Measurements from ENCODE around the gene RPS19. TPM values are rescaled to one million over a fixed set of nuclear protein-coding genes. Genes with fewer than 3 reads are reported as not detected.

Gene RPS19
- total RNA-seq, 1 experiment from 2014 or later = 1,830 TPM

DNA sequence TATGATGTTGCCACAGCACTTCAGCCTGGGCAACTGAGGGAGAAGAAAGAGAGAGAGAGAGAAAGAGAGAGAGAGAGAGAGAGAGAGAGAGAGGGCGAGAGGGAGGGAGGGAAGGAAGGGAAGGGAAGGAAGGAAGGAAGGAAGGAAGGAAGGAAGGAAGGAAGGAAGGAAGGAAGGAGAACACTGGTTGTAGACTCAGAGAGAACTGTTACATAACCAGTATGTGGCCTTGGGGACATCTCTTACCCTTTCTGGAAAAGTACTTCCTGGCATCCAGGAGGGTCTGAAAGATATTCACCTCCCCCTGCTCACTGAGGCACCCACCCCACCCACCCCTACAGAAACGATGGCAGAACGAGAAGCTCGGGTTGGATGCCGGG is 20.3 kb downstream of the RPS19 start:
- Histone ChIP-seq H3K9me3 (ENCODE audit: low read length) (no peaks in the 10 kb centered on the region), H3F3A (ENCODE audit: low read length, unreplicated experiment) (no peaks in the 10 kb centered on the region), H3K9ac (ENCODE audit: low read length) (no peak overlapping the region), H3K79me2 (ENCODE audit: low read length) (peaks cover 18% of the 10 kb centered on the region), H3K36me3 (ENCODE audit: low read depth, low read length) (no peaks in the 10 kb centered on the region), H3K4me2 (ENCODE audit: low read length) (no peak overlapping the region), H2AFZ (ENCODE audit: low read length) (no peak overlapping the region), H4K20me1 (ENCODE audit: low read length) (no peaks in the 10 kb centered on the region), H3K9me2 (replicated peaks; ENCODE audit: low read length) (no peaks in the 10 kb centered on the region), H3K4me1 (ENCODE audit: insufficient read depth, low read length) (peaks cover 12% of the 10 kb centered on the region; the same call in 1 of the 2 replicates), H3K27me3 (ENCODE audit: low read length) (no peaks in the 10 kb centered on the region), H3K4me3 (ENCODE audit: low read length) (no peak overlapping the region), H3K27ac (ENCODE audit: low read length) (no peak overlapping the region)
- ChIA-PET CTCF (no interaction called here), POLR2A (ENCODE audit: unreplicated experiment) (no interaction called here)
- DNase-seq = no peak
- intact Hi-C loops (cut with micrococcal nuclease) = no loop called here
- ATAC-seq = no peak
- BruUV-seq (replicated peaks) = no TSS peak
- TF ChIP-seq EZH2phosphoT487 (IDR thresholded peaks at IDR 0.05; ENCODE audit: borderline replicate concordance, low read length) (no peak), EZH2 (IDR thresholded peaks at IDR 0.05; ENCODE audit: low read length, unreplicated experiment) (no peak)
- TF ChIP-seq, protein P1, sequence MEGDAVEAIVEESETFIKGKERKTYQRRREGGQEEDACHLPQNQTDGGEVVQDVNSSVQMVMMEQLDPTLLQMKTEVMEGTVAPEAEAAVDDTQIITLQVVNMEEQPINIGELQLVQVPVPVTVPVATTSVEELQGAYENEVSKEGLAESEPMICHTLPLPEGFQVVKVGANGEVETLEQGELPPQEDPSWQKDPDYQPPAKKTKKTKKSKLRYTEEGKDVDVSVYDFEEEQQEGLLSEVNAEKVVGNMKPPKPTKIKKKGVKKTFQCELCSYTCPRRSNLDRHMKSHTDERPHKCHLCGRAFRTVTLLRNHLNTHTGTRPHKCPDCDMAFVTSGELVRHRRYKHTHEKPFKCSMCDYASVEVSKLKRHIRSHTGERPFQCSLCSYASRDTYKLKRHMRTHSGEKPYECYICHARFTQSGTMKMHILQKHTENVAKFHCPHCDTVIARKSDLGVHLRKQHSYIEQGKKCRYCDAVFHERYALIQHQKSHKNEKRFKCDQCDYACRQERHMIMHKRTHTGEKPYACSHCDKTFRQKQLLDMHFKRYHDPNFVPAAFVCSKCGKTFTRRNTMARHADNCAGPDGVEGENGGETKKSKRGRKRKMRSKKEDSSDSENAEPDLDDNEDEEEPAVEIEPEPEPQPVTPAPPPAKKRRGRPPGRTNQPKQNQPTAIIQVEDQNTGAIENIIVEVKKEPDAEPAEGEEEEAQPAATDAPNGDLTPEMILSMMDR (conservative IDR thresholded peaks at IDR 0.05; ENCODE audit: low read depth, low read length) = no peak

DNA sequence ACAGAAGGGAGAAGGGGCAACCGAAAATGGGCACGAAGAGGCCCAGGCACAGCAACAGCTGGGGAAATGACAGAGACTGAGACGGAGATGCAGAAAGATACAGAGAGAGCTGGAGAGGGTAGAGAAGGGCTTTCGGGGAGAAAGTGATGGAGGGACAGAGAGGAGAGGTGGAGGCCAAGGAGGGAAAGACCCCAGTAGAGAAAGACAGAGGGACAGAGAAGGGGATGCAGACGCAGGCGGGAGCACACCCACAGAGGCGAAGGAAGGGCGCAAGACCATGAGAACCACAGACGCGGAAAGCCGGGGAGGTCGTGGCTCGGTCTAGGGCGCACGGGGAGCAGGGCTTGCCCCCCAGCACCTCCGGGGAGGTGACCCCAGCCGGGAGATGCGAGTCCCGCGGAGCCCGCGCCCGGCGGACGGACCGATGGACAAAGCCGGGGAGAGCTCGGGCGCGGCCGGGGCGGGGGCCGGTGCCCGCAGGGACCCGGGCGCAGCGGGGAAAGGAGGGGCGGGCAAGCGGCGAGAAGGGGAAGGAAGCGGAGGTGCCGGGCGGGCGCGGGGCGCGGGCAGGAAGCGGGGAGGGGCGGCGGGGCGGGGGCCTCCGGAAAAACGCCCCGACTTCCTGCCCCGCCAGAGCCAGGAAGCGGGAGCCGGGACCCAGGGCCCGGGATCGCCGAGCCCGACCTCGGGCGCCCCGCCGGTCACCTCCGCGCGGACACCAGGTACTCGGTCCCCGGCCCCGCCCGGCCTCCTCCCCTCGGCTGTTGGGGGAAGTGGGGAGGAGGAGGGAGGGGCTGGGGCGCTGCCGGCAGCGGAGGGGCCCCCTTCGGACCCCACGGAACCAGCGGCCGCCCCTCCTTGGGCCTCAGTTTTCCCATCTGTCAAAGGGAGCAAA is 22.8 kb downstream of the RPS19 start, which contains the start of gene ARHGEF1:
ARHGEF1 (plus strand) TSS at position 617 of the 895 bp plus-strand sequence. CDS start 4,899 bp downstream, outside the sequence.
- Histone ChIP-seq H3K79me2 (ENCODE audit: low read length) (peaks cover 38% of the 10 kb centered on the region), H3K27ac (ENCODE audit: low read length) (peak within 1 kb of the TSS; percentile 25), H3K4me3 (ENCODE audit: low read length) (peak within 1 kb of the TSS; percentile 98), H3K9me3 (ENCODE audit: low read length) (no peaks in the 10 kb centered on the region), H3K27me3 (ENCODE audit: low read length) (no peaks in the 10 kb centered on the region), H3K9ac (ENCODE audit: low read length) (peak within 1 kb of the TSS; percentile 88), H4K20me1 (ENCODE audit: low read length) (no peaks in the 10 kb centered on the region), H3K9me2 (replicated peaks; ENCODE audit: low read length) (no peaks in the 10 kb centered on the region), H3K4me1 (ENCODE audit: insufficient read depth, low read length) (peaks cover 26% of the 10 kb centered on the region), H3F3A (ENCODE audit: low read length, unreplicated experiment) (no peaks in the 10 kb centered on the region), H3K4me2 (ENCODE audit: low read length) (peak within 1 kb of the TSS; percentile 98), H3K36me3 (ENCODE audit: low read depth, low read length) (no peaks in the 10 kb centered on the region), H2AFZ (ENCODE audit: low read length) (peak within 1 kb of the TSS; percentile 80)
- intact Hi-C loops (cut with micrococcal nuclease) = no loop called here
- TF ChIP-seq EZH2 (IDR thresholded peaks at IDR 0.05; ENCODE audit: low read length, unreplicated experiment) (no peak), EZH2phosphoT487 (IDR thresholded peaks at IDR 0.05; ENCODE audit: borderline replicate concordance, low read length) (no peak)
- TF ChIP-seq, protein P1 (conservative IDR thresholded peaks at IDR 0.05; ENCODE audit: low read depth, low read length) = no peak
- no TSS peak for BruUV-seq (replicated peaks)
- DNase-seq (peak; percentile 35), ATAC-seq (peak; percentile 5; the same call in 1 of the 2 replicates)
- ChIA-PET POLR2A (ENCODE audit: unreplicated experiment) (interaction anchor here (0.6 kb wide), 1 partner anchor 105 kb away, joined by 5 read pairs; no protein-coding TSS in a partner anchor), CTCF (no interaction called here)

DNA sequence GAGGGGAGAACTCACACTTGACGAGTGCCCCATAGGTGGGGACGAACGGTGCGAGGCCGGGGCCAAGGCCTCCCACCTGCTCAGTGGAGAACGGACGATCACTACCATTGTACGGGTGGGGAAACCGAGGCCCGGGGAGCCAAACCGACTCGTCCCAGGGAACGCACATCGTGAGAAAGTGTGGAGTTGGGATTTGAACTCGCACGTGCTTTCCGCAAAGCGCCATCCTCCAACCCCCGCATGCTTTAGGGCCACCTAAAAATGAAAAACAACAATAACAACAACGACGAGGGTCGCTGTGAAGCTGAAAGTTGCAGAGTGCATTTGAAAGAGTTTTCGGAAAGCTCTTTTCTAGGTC is 23.4 kb downstream of the RPS19 start:
- Histone ChIP-seq H3K4me2 (ENCODE audit: low read length) (peak overlapping the region; percentile 98), H3K9ac (ENCODE audit: low read length) (peak overlapping the region; percentile 88), H3K9me3 (ENCODE audit: low read length) (no peaks in the 10 kb centered on the region), H3F3A (ENCODE audit: low read length, unreplicated experiment) (no peaks in the 10 kb centered on the region), H3K27me3 (ENCODE audit: low read length) (no peaks in the 10 kb centered on the region), H3K27ac (ENCODE audit: low read length) (peak overlapping the region; percentile 25), H3K4me3 (ENCODE audit: low read length) (peak overlapping the region; percentile 98), H2AFZ (ENCODE audit: low read length) (peak overlapping the region; percentile 80), H3K79me2 (ENCODE audit: low read length) (peaks cover 40% of the 10 kb centered on the region), H3K4me1 (ENCODE audit: insufficient read depth, low read length) (peaks cover 30% of the 10 kb centered on the region), H4K20me1 (ENCODE audit: low read length) (no peaks in the 10 kb centered on the region), H3K9me2 (replicated peaks; ENCODE audit: low read length) (no peaks in the 10 kb centered on the region), H3K36me3 (ENCODE audit: low read depth, low read length) (no peaks in the 10 kb centered on the region)
- no TSS peak for BruUV-seq (replicated peaks)
- TF ChIP-seq EZH2phosphoT487 (IDR thresholded peaks at IDR 0.05; ENCODE audit: borderline replicate concordance, low read length) = no peak
- TF ChIP-seq EZH2 (IDR thresholded peaks at IDR 0.05; ENCODE audit: low read length, unreplicated experiment) = no peak
- TF ChIP-seq, protein P1 (conservative IDR thresholded peaks at IDR 0.05; ENCODE audit: low read depth, low read length) = no peak
- ChIA-PET CTCF (no interaction called here), POLR2A (ENCODE audit: unreplicated experiment) (interaction anchor here (0.6 kb wide), 1 partner anchor 106 kb away, joined by 5 read pairs; no protein-coding TSS in a partner anchor)
- intact Hi-C loops (cut with micrococcal nuclease) = no loop called here
- ATAC-seq (no peak), DNase-seq (no peak)

All from PC-3 (cell line).